Activated naive CD4-positive, alpha-beta T cell treated with anti-CD3 and anti-CD28 coated beads, Interleukin-2, amount 50 U/mL, for 24 hours (primary cell): Measurements from ENCODE around the gene MZT2A.
"Not testable (repeated sequence)": the region's sequence is repeated elsewhere in the genome, so short reads cannot be mapped to it uniquely, and the experiment has no call there.

Experiments used
- H3K27ac Mint-ChIP-seq: one replicate; pipeline ENCODE4 v1.8.0; 2021; ENCODE audit warnings: mild to moderate bottlenecking, mixed read lengths
- H3K27me3 Mint-ChIP-seq: one replicate; pipeline ENCODE4 v1.8.0; 2021; ENCODE audit warnings: mixed read lengths
- H3K36me3 Mint-ChIP-seq: one replicate; pipeline ENCODE4 v1.8.0; 2021; ENCODE audit warnings: mixed read lengths
- H3K4me1 Mint-ChIP-seq: one replicate; pipeline ENCODE4 v1.8.0; 2021; ENCODE audit warnings: mixed read lengths
- H3K4me3 Mint-ChIP-seq: one replicate; pipeline ENCODE4 v1.8.0; 2021; ENCODE audit warnings: mild to moderate bottlenecking, mixed read lengths
- H3K9me3 Mint-ChIP-seq: one replicate; pipeline ENCODE4 v1.8.0; 2021; ENCODE audit warnings: mixed read lengths

MZT2A gene

GRCh38 chr2:131447981-131448380 lies 44.2 kb downstream of the MZT2A start:
- H3K4me1 Mint-ChIP-seq, H3K9me3 Mint-ChIP-seq, H3K27me3 Mint-ChIP-seq, H3K27ac Mint-ChIP-seq, H3K36me3 Mint-ChIP-seq, H3K4me3 Mint-ChIP-seq: not testable (repeated sequence)

DNA sequence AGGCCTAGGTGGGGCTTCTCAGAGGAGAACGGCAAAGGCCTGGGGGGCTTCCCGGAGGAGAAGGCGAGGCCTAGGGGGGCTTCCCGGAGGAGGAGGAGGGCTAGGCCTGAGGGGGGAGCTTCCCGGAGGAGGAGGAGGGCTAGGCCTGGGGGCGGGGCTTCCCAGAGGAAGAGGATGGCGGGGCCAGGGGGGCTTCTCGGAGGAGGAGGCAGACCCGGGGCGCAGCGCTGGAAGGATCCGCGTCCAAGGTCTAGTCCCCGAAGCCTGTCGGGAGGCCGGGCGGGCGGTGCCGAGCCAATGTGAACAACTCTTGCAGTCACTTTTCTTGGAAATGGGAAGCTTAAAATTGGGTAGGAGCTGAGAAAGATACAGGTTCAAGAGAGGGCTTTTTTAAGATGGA lies 46.3 kb downstream of the MZT2A start:
- Mint-ChIP-seq H3K4me3 (no peak overlapping the region), H3K36me3 (no peaks in the 10 kb centered on the region), H3K27ac (no peak overlapping the region), H3K9me3 (no peaks in the 10 kb centered on the region), H3K4me1 (peaks cover 5% of the 10 kb centered on the region), H3K27me3 (peaks cover 3% of the 10 kb centered on the region)

DNA sequence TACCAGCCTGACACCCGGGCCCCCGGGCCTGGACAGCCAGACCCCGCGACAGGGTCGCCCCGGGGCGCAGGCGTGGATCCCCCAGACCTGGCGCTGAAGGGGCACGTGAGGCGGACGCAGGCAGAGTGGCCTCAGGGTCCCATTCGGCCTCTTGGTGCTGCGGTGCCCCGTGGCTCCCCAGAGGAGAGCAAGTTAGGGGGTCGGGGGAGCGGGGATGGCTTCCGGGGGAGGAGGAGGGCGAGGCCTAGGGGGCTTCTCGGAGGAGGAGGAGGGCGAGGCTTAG lies 46.7 kb downstream of the MZT2A start:
- not testable (repeated sequence) for H3K27me3 Mint-ChIP-seq, H3K4me3 Mint-ChIP-seq, H3K36me3 Mint-ChIP-seq, H3K4me1 Mint-ChIP-seq, H3K9me3 Mint-ChIP-seq, H3K27ac Mint-ChIP-seq

- H3K4me1 Mint-ChIP-seq, H3K27ac Mint-ChIP-seq, H3K36me3 Mint-ChIP-seq, H3K9me3 Mint-ChIP-seq, H3K4me3 Mint-ChIP-seq, H3K27me3 Mint-ChIP-seq: not testable (repeated sequence)
Measured at GRCh38 chr2:131444736-131445514, 47.3 kb downstream of the MZT2A start.

GRCh38 chr2:131440742-131441468 lies 51.3 kb downstream of the MZT2A start:
- H3K27ac Mint-ChIP-seq, result peak overlapping the region; percentile 74
- not testable (repeated sequence) for H3K36me3 Mint-ChIP-seq, H3K9me3 Mint-ChIP-seq, H3K27me3 Mint-ChIP-seq, H3K4me1 Mint-ChIP-seq, H3K4me3 Mint-ChIP-seq
